ENCODE results near the gene ZFYVE9. TPM values are rescaled to one million over a fixed set of nuclear protein-coding genes. Genes with fewer than 3 reads are reported as not detected.

Gene ZFYVE9
- total and polyA plus RNA-seq, 2 of the 13 experiments (the other 11 are each of a cell fraction or from before 2014, with no cell fraction given) = 9.2 to 19.8 TPM

- TF ChIP-seq SNAPC2 (CRISPR knock-in tag; IDR thresholded peaks at IDR 0.05) = no peak
- TF ChIP-seq ZNF501 (CRISPR knock-in tag; IDR thresholded peaks at IDR 0.05) = peak; percentile 63; the same call in 1 of the 2 replicates
- TF ChIP-seq SRSF9 (IDR thresholded peaks at IDR 0.05; ENCODE audit: borderline replicate concordance, insufficient read depth, low read depth, low read length, poor library complexity, severe bottlenecking) = no peak
- TF ChIP-seq ZNF431 (CRISPR knock-in tag; IDR thresholded peaks at IDR 0.05; ENCODE audit: borderline replicate concordance, low read depth) = peak; percentile 78; the same call in 1 of the 2 replicates
- TF ChIP-seq ZNF224 (CRISPR knock-in tag; IDR thresholded peaks at IDR 0.05) = no peak
- TF ChIP-seq TMF1 (CRISPR knock-in tag; IDR thresholded peaks at IDR 0.05; ENCODE audit: low read depth) = no peak
- TF ChIP-seq IKZF5 (CRISPR knock-in tag; IDR thresholded peaks at IDR 0.05) = peak; percentile 87
- 0 out of 2 replicates have a peak, but pooled peaks have one; percentile 57 for TF ChIP-seq DNMT1 (CRISPR knock-in tag; IDR thresholded peaks at IDR 0.05)
- 0 out of 2 replicates have a peak, but pooled peaks have one; percentile 28 for TF ChIP-seq ZNF512 (CRISPR knock-in tag; IDR thresholded peaks at IDR 0.05)
- peak; percentile 88; the same call in 1 of the 2 replicates for TF ChIP-seq ZNF557 (CRISPR knock-in tag; IDR thresholded peaks at IDR 0.05)
- TF ChIP-seq ZMYM4 (CRISPR knock-in tag; IDR thresholded peaks at IDR 0.05) = peak; percentile 80
- TF ChIP-seq TOPORS (CRISPR knock-in tag; IDR thresholded peaks at IDR 0.05) = no peak
- 0 out of 2 replicates have a peak, but pooled peaks have one; percentile 2 for TF ChIP-seq CHD2 (IDR thresholded peaks at IDR 0.05; ENCODE audit: low read depth, low read length)
- TF ChIP-seq MIER3 (CRISPR knock-in tag; IDR thresholded peaks at IDR 0.05; ENCODE audit: borderline replicate concordance) = no peak
- peak; percentile 83 for TF ChIP-seq THAP11 (CRISPR knock-in tag; IDR thresholded peaks at IDR 0.05)
- no peak for TF ChIP-seq ZNF646 (CRISPR knock-in tag; IDR thresholded peaks at IDR 0.05)
- TF ChIP-seq NFRKB (IDR thresholded peaks at IDR 0.05) = no peak
- no peak for TF ChIP-seq ZNF703 (CRISPR knock-in tag; IDR thresholded peaks at IDR 0.05; ENCODE audit: borderline replicate concordance)
- TF ChIP-seq ZFP90 (CRISPR knock-in tag; IDR thresholded peaks at IDR 0.05; ENCODE audit: borderline replicate concordance) = 0 out of 2 replicates have a peak, but pooled peaks have one; percentile 65
- TF ChIP-seq ZNF747 (CRISPR knock-in tag; IDR thresholded peaks at IDR 0.05; ENCODE audit: borderline replicate concordance) = no peak
- TF ChIP-seq FOXK2 (IDR thresholded peaks at IDR 0.05) = no peak
- peak; percentile 64 for TF ChIP-seq ELF3 (CRISPR knock-in tag; IDR thresholded peaks at IDR 0.05)
These were observed 224.0 kb downstream of the ZFYVE9 start, which contains the start of gene CC2D1B (continued) for GRCh38 chr1:52365746-52366516.

Measured in HepG2 (cell line).